Heart left ventricle (tissue), 16 donors: ENCODE data around the gene GATA3. TPM values are rescaled to one million over a fixed set of nuclear protein-coding genes. Genes with fewer than 3 reads are reported as not detected.

Experiments
- ATAC-seq, 4 donors: fragments of 200-7000 bp; cut with Tn5 transposase; one replicate each; pipeline ENCODE4 v1.9.1; 2020 to 2022; ENCODE audit warnings: moderate library complexity in 4 of 4, mild to moderate bottlenecking in 3 of 4, moderate number of reproducible peaks in 1 of 4
- DNase-seq, 5 donors: peaks; one replicate each; pipeline ENCODE4 v3.0.0-alpha.2; 2020
- H3K27ac ChIP-seq, 12 donors: fragments of 200-600 bp; sonication (generic) in 4 of 12; one replicate each; pipeline versions ENCODE4 v1.5.0 to v1.8.0; 2016 to 2022; ENCODE audit warnings: mild to moderate bottlenecking in 2 of 12
- H3K27me3 ChIP-seq, 9 donors: fragments of 200-600 bp; sonication (generic) in 2 of 9; one replicate each; pipeline versions ENCODE4 v1.5.1 to v1.8.0; 2016 to 2022; ENCODE audit warnings: mild to moderate bottlenecking in 3 of 9
- H3K36me3 ChIP-seq, 9 donors: fragments of 200-600 bp; sonication (generic) in 2 of 9; one replicate each; pipeline versions ENCODE4 v1.5.0 to v1.8.0; 2018 to 2022; ENCODE audit warnings: mild to moderate bottlenecking in 2 of 9
- H3K4me1 ChIP-seq, 12 donors: fragments of 200-600 bp; sonication (generic) in 4 of 12; one replicate each; pipeline versions ENCODE4 v1.5.0 to v1.8.0; 2016 to 2022; ENCODE audit warnings: mild to moderate bottlenecking in 3 of 12
- H3K4me3 ChIP-seq, 12 donors: fragments of 200-600 bp; sonication (generic) in 4 of 12; one replicate each; pipeline versions ENCODE4 v1.5.0 to v1.8.0; 2017 to 2022; ENCODE audit warnings: mild to moderate bottlenecking in 9 of 12, moderate library complexity in 4 of 12
- H3K9me3 ChIP-seq, 12 donors: fragments of 200-600 bp; sonication (generic) in 4 of 12; one replicate each; pipeline versions ENCODE4 v1.5.0 to v1.8.0; 2016 to 2022; ENCODE audit warnings: mild to moderate bottlenecking in 1 of 12
- POLR2A ChIP-seq, 2 donors: fragments of 450-650 bp; IDR thresholded peaks; one replicate each; pipeline ENCODE4 v1.6.1; 2017; ENCODE audit warnings: antibody characterized with exemption in 2 of 2, mild to moderate bottlenecking in 2 of 2, moderate library complexity in 2 of 2
- WGBS, 4 donors: extraction: QIAGEN DNeasy Blood & Tissue Kit in 2 of 4; methylation state at CpG; one replicate each; pipeline versions ENCODE4 v1.1.5 to v1.1.7; 2013 to 2018; 5-methylcytosine and 5-hydroxymethylcytosine counted together
- intact Hi-C, 10 donors: fragments of 100-400 bp; cut with DNase I; formaldehyde crosslinking; loops; one replicate each; pipeline versions ENCODE4 v1.11.1 to v1.14.2; 2022
- polyA plus RNA-seq, 2 donors: library from polyadenylated mRNA; stranded (reverse); fragments of 200-250 nt; gene quantifications; one replicate each; pipeline ENCODE4 v1.2.3, GENCODE V29; 2013
- total RNA-seq, 9 donors: library from RNA; depleted of rRNA in 2 of 9; stranded (reverse); fragments of >200 nt in 2 of 9; fragmentation: NEBNext Ultra II Directional in 3 of 9; extraction: Animal tissue kit (Norgen Biotek cat#: 25700) in 3 of 9; gene quantifications; one replicate each; pipeline versions ENCODE4 v1.1.0 to v1.2.4, GENCODE V29; 2016 to 2023
- TF ChIP-seq, protein P1 (sequence below), 12 donors: fragments of 200-600 bp; sonication (generic) in 4 of 12; IDR thresholded peaks; one replicate each; pipeline versions ENCODE4 v1.5.0 to v1.8.0; 2018 to 2022; ENCODE audit warnings: antibody characterized with exemption in 12 of 12, mild to moderate bottlenecking in 5 of 12
- donor health status: ischemic (EF 13 %, LVEDD 7.1; RV severe dilation, severe dysfunction).
- donor health status: healthy with polysubstance abuse.
- donor health status: DM: no; HTN: yes; CAD: no.
- donor health status: DM: no; HTN: no; CAD: no.
- donor health status: ischemic (EF 25% LVEDD 6.9; RV normal size, moderate dysfunction).
- donor health status: ischemic (EF 25% LVEDD 5.7; RV mildly dilated, moderate dysfunction).
- donor health status: healthy.
- donor health status: DM: yes; HTN: yes; CAD: no.
- donor health status: ischemic (EF 35%, LVEDD 5.7; RV mildly dilated, moderate dysfunction).
- donor health status: nonischemic (EF 11% LVEDD 7.7; RV severe dilation, severe dysfunction).
- donor health status: DM: yes; HTN: yes; CAD: no.
- donor health status: PGD.
- donor health status: ischemic (EF 29% LVEDD 5.4; RV normal size, mild dysfunction).
- donor health status: nonischemic (EF 23%, LVEDD 6.1; RV moderate dilation, normal function).

The GATA3 gene
- total and polyA plus RNA-seq, 11 donors = 0.71 to 3.4 (median 1.4) TPM

- peaks cover 0 to 32% (median 4%) of the 10 kb centered on the region in 9 donors for H3K27me3 ChIP-seq
- WGBS, 4 donors = 52 to 61% (median 58%) methylated on average over 7 of the region's 7 CpGs
- ATAC-seq = no peak
These were observed 50.2 kb downstream of the GATA3 start for GRCh38 chr10:8104721-8105120.

DNA sequence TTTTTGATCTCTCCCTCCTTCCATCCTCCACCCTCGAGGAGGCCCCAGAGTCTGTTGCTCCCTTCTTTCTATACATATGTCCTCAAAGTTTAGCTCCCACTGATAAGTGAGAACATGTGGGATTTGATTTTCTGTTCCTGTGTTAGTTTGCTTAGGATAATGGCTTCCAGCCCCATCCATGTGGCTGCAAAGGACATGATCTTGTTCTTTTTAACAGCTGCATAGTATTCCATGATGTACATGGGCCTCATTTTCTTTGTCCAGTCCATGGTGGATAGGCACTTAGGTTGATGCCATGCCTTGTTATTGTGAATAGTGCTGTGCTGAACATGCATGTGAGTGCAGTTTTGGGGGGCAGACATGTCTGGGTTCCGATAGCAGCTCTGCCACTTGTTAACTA is 51.4 kb downstream of the GATA3 start:
- Histone ChIP-seq H3K36me3 (no peaks in the 10 kb centered on the region), H3K27ac (no peak overlapping the region), H3K4me1 (no peaks in the 10 kb centered on the region), H3K9me3 (no peaks in the 10 kb centered on the region), H3K27me3 (peaks cover 0 to 32% (median 4%) of the 10 kb centered on the region in 9 donors), H3K4me3 (no peak overlapping the region)
- TF ChIP-seq, protein P1, sequence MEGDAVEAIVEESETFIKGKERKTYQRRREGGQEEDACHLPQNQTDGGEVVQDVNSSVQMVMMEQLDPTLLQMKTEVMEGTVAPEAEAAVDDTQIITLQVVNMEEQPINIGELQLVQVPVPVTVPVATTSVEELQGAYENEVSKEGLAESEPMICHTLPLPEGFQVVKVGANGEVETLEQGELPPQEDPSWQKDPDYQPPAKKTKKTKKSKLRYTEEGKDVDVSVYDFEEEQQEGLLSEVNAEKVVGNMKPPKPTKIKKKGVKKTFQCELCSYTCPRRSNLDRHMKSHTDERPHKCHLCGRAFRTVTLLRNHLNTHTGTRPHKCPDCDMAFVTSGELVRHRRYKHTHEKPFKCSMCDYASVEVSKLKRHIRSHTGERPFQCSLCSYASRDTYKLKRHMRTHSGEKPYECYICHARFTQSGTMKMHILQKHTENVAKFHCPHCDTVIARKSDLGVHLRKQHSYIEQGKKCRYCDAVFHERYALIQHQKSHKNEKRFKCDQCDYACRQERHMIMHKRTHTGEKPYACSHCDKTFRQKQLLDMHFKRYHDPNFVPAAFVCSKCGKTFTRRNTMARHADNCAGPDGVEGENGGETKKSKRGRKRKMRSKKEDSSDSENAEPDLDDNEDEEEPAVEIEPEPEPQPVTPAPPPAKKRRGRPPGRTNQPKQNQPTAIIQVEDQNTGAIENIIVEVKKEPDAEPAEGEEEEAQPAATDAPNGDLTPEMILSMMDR (IDR thresholded peaks at IDR 0.05) = no peak
- no peak for TF ChIP-seq POLR2A (IDR thresholded peaks at IDR 0.05)
- no peak for ATAC-seq
- WGBS, 4 donors = 84 to 98% (median 92%) methylated on average over 2 of the region's 2 CpGs
- no peak for DNase-seq
- intact Hi-C loops = no loop called here

More at GRCh38 chr10:8104721-8105120, 50.2 kb downstream of the GATA3 start:
- Histone ChIP-seq H3K4me3 (no peak overlapping the region), H3K27ac (no peak overlapping the region), H3K9me3 (no peaks in the 10 kb centered on the region), H3K36me3 (no peaks in the 10 kb centered on the region), H3K4me1 (no peaks in the 10 kb centered on the region)
- TF ChIP-seq, protein P1 (IDR thresholded peaks at IDR 0.05) = no peak
- TF ChIP-seq POLR2A (IDR thresholded peaks at IDR 0.05) = no peak
- DNase-seq = no peak
- intact Hi-C loops = no loop called here

GRCh38 chr10:8112230-8112905 is 57.9 kb downstream of the GATA3 start:
- WGBS, 4 donors = 83 to 84% (median 84%) methylated on average over 13 of the region's 13 CpGs
- H3K4me3 ChIP-seq = no peak overlapping the region
- peaks cover 0 to 20% (median 0%) of the 10 kb centered on the region in 9 donors for H3K27me3 ChIP-seq
- no peak overlapping the region for H3K27ac ChIP-seq
- intact Hi-C loops = no loop called here
- H3K4me1 ChIP-seq = no peaks in the 10 kb centered on the region
- no peak for DNase-seq
- TF ChIP-seq, protein P1 (IDR thresholded peaks at IDR 0.05) = no peak
- TF ChIP-seq POLR2A (IDR thresholded peaks at IDR 0.05) = no peak
- no peaks in the 10 kb centered on the region for H3K36me3 ChIP-seq
- no peak for ATAC-seq
- H3K9me3 ChIP-seq = no peaks in the 10 kb centered on the region

DNA sequence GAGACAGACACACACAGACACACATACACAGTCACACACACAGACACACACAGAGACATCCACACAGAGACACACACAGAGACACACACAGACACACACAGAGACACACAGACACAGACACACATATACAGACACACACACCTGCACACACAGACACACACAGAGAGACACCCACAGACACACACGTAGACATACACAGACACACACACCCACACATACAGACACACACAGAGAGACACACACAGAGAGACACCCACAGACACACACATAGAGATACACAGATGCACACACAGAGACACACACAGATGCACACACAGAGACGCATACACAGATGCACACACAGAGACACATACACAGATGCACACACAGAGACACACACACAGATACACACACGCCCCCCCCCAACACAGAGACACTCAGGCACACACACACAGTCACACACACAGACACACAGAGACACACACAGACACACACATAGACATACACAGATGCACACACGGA is 58.5 kb downstream of the GATA3 start:
- Histone ChIP-seq H3K27ac (no peak overlapping the region), H3K9me3 (no peaks in the 10 kb centered on the region), H3K4me3 (no peak overlapping the region), H3K36me3 (no peaks in the 10 kb centered on the region), H3K4me1 (no peaks in the 10 kb centered on the region), H3K27me3 (peaks cover 0 to 20% (median 0%) of the 10 kb centered on the region in 9 donors)
- DNase-seq (no peak), ATAC-seq (no peak)
- 72 to 87% (median 79%) methylated on average over 4 of the region's 4 CpGs for WGBS, 4 donors
- TF ChIP-seq POLR2A (IDR thresholded peaks at IDR 0.05) = no peak
- TF ChIP-seq, protein P1 (IDR thresholded peaks at IDR 0.05) = no peak
- intact Hi-C loops = no loop called here
